RWPE2 (cell line): ENCODE measurements around the gene HPGDS.

Source experiments
- ATAC-seq: fragments of 200-7000 bp; cut with Tn5 transposase; 3 replicates; pipeline ENCODE4 v1.9.1; 2021; ENCODE audit warnings: low read depth
- DNase-seq: peaks from one replicate; pipeline ENCODE4 v3.0.0-alpha.2; 2020; ENCODE audit warnings: low spot score
- H3K27ac ChIP-seq: fragments of 450-650 bp; 2 replicates; pipeline ENCODE4 v1.5.1; 2017; ENCODE audit warnings: mild to moderate bottlenecking; ENCODE audit not compliant: poor library complexity, severe bottlenecking
- H3K27me3 ChIP-seq: fragments of 250-450 bp; sonication (Bioruptor Pico); 2 replicates; pipeline ENCODE4 v1.5.1; 2021; ENCODE audit warnings: mild to moderate bottlenecking, moderate library complexity; ENCODE audit not compliant: insufficient read depth, poor library complexity, severe bottlenecking
- H3K36me3 ChIP-seq: fragments of 250-450 bp; sonication (Bioruptor Pico); 2 replicates; pipeline ENCODE4 v1.5.1; 2020; ENCODE audit warnings: low read depth, mild to moderate bottlenecking, moderate library complexity
- H3K4me1 ChIP-seq: fragments of 250-450 bp; sonication (Bioruptor Pico); 2 replicates; pipeline ENCODE4 v1.5.1; 2021; ENCODE audit warnings: mild to moderate bottlenecking, moderate library complexity; ENCODE audit not compliant: insufficient read depth, poor library complexity, severe bottlenecking
- H3K4me3 ChIP-seq: fragments of 250-450 bp; sonication (Bioruptor Pico); 2 replicates; pipeline ENCODE4 v1.5.1; 2021; ENCODE audit warnings: mild to moderate bottlenecking, moderate library complexity; ENCODE audit not compliant: severe bottlenecking
- H3K9me3 ChIP-seq: fragments of 250-450 bp; sonication (Bioruptor Pico); 2 replicates; pipeline ENCODE4 v1.5.1; 2021; ENCODE audit warnings: mild to moderate bottlenecking, moderate library complexity; ENCODE audit not compliant: severe bottlenecking
- TF ChIP-seq, protein P1 (sequence below): fragments of 450-650 bp; IDR thresholded peaks from one replicate; pipeline ENCODE4 v1.5.1; 2017; ENCODE audit warnings: mild to moderate bottlenecking, moderate library complexity; ENCODE audit not compliant: poor library complexity, severe bottlenecking

HPGDS gene

DNA sequence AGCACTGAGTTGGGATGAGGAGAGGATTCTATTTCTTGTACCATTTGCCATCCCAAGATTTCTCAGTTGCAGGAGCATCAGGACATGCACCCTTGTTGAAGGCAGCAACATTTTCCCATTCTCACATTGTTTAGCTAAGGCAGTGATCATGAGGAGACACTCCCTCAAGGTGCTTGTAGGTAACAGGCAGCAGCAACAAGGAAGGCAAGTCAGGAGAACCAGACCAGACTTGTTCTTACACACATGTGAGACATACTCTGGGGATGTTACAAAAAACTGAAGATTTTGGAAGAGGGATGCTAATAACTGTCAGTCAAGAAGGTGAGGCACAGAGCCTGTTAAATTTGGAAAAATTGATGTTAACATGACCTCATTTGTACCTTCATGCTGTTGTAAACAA lies 15.5 kb upstream of the HPGDS start:
- no peaks in the 10 kb centered on the region for H3K4me1 ChIP-seq
- ATAC-seq: no peak
- H3K9me3 ChIP-seq: no peaks in the 10 kb centered on the region
- TF ChIP-seq, protein P1, sequence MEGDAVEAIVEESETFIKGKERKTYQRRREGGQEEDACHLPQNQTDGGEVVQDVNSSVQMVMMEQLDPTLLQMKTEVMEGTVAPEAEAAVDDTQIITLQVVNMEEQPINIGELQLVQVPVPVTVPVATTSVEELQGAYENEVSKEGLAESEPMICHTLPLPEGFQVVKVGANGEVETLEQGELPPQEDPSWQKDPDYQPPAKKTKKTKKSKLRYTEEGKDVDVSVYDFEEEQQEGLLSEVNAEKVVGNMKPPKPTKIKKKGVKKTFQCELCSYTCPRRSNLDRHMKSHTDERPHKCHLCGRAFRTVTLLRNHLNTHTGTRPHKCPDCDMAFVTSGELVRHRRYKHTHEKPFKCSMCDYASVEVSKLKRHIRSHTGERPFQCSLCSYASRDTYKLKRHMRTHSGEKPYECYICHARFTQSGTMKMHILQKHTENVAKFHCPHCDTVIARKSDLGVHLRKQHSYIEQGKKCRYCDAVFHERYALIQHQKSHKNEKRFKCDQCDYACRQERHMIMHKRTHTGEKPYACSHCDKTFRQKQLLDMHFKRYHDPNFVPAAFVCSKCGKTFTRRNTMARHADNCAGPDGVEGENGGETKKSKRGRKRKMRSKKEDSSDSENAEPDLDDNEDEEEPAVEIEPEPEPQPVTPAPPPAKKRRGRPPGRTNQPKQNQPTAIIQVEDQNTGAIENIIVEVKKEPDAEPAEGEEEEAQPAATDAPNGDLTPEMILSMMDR: no peak
- H3K36me3 ChIP-seq: no peaks in the 10 kb centered on the region
- H3K27me3 ChIP-seq: no peaks in the 10 kb centered on the region
- DNase-seq: no peak
- no peak overlapping the region for H3K4me3 ChIP-seq
- H3K27ac ChIP-seq: no peak overlapping the region

DNA sequence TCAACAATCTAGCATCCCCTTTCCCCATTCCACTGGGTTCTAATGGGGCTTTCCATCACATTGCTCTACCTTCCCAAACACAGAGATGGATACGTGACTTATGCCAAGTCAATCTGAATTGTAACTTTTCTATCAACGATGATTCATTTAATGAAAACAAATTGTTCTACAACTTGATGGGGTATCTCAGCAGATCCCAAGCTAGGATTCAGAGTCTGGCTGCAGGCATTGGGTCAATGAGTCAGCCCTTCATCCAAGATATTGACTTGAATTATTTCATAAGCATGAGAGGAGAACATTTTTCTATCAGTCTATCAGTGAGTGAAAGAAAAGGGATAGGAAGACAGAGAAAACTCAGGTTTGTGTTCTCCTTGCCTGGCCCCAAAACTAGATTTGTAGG lies 15.0 kb upstream of the HPGDS start:
- no peaks in the 10 kb centered on the region for H3K4me1 ChIP-seq
- H3K36me3 ChIP-seq: no peaks in the 10 kb centered on the region
- TF ChIP-seq, protein P1: no peak
- H3K9me3 ChIP-seq: no peaks in the 10 kb centered on the region
- H3K27me3 ChIP-seq: no peaks in the 10 kb centered on the region
- H3K4me3 ChIP-seq: no peak overlapping the region
- DNase-seq: no peak
- no peak overlapping the region for H3K27ac ChIP-seq
- no peak for ATAC-seq

DNA sequence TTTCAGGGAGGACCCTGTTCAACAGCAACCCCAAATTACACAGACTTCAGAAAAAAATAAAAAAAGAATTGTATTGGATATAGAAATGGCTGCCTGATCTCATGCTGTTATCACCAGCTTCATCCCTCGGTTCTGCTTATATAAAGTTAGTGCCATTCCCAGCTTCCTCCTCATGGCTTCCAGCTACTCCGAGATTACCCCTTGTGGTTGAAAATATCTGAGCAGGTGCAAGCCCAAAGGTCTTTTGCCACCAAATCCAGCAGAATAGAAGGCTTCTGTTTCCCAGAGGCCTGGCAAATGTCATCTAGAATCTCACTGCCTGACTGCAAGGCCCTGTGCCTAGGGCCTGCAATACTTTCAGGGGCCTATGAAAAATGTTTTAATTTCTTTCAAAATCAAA lies 13.8 kb upstream of the HPGDS start:
- ATAC-seq (no peak), DNase-seq (no peak)
- Histone ChIP-seq H3K27me3 (no peaks in the 10 kb centered on the region), H3K4me3 (no peak overlapping the region), H3K4me1 (no peaks in the 10 kb centered on the region), H3K9me3 (no peaks in the 10 kb centered on the region), H3K36me3 (no peaks in the 10 kb centered on the region), H3K27ac (no peak overlapping the region)
- TF ChIP-seq, protein P1: no peak

DNA sequence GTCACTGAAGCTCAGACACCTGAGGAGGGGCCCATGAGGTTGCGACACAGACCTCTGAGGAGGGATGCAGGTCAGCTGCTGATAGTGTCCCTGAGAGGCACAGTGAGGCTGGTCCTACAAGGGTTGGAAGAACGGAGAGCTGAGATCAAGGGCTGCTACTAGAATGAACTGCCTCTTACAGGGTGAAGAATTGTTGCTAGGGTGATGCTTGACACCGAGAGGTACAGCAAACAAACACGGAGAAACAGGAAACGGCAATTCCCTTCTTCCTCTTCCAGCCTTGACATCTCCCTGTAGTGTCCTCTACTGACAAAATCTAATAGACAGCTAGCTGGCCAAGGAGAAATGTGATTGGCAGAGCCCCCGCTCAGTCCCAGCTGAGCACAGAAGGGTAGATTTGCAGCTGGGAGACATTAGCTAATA lies 11.8 kb upstream of the HPGDS start:
- no peak for ATAC-seq
- H3K36me3 ChIP-seq: no peaks in the 10 kb centered on the region
- TF ChIP-seq, protein P1: no peak
- H3K9me3 ChIP-seq: no peaks in the 10 kb centered on the region
- no peak for DNase-seq
- no peak overlapping the region for H3K27ac ChIP-seq
- H3K27me3 ChIP-seq: no peaks in the 10 kb centered on the region
- H3K4me3 ChIP-seq: no peak overlapping the region
- H3K4me1 ChIP-seq: no peaks in the 10 kb centered on the region

DNA sequence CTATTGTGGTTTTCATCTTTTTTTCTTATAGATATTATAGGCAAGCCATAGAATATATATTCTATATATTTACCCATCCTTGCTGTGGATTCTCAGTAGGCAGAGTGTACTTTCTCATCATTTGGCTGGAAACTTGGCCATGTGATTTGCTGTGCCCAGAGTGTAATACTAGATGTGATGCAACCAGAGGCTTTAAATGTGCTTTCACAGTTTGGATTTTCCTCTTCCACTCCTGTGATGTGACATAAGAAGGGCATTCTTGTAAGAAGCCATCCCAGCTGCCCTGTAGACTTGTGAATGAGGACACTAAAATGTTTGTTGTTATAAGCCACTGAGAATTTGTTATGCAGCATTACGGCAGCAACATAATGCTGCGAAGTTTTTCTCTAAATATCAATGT lies 10.4 kb upstream of the HPGDS start:
- H3K36me3 ChIP-seq: no peaks in the 10 kb centered on the region
- H3K9me3 ChIP-seq: no peaks in the 10 kb centered on the region
- no peaks in the 10 kb centered on the region for H3K4me1 ChIP-seq
- ATAC-seq (no peak), DNase-seq (no peak)
- H3K4me3 ChIP-seq: no peak overlapping the region
- no peaks in the 10 kb centered on the region for H3K27me3 ChIP-seq
- TF ChIP-seq, protein P1: no peak
- H3K27ac ChIP-seq: no peak overlapping the region
